Activated gamma-delta T cell (primary cell): ENCODE data around the gene CALB2.
"Not testable (repeated sequence)": the region's sequence is repeated elsewhere in the genome, so short reads cannot be mapped to it uniquely, and the experiment has no call there.

Source experiments
- DNase-seq: peaks from one replicate; lab custom pipeline; 2025; lab: John Stamatoyannopoulos, UW

The CALB2 gene

DNA sequence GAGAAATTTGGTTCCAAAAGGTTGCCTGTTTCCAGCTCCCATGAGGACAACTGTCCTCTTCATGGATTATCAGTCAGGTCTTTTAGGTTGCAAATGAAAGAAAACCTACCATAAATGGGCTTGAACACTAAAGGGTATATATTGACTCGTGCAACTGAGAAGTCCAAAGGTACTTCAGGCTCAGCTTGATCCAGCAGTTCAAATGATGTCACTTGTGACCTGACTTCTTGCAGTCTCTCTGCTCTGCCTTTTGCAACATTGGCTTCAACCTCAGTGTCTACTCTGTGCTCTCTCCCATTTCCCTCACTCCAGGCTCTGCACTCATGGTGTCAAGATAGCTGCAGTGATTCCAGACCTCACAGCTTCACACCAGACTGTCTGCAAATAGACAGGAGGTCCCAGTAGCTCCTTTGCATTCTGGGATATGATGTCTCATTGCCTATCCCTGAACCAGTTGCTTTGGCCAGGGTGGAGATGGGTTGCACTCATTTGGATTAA, 5.5 kb upstream of the CALB2 start:
- no peak for DNase-seq

DNA sequence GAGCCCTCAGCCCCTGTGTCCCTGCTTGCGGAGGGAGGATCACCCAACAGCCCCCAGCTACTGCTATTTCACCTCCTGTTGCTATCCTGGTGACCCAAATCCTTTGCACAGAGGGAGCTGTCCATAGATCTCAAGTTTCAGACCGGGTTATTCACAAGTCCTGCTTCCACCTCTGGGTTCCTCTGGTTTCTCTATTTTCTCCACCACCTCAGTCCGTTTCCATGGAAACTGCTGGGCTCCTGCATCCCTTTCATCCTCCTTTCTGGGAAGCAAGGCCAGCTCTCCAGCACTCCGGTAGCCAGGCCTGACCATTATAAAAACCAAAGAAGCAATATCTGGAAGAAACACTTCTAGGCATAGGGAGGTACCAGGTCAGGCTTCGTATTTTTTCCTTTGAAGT, 4.8 kb upstream of the CALB2 start:
- DNase-seq, result no peak

DNA sequence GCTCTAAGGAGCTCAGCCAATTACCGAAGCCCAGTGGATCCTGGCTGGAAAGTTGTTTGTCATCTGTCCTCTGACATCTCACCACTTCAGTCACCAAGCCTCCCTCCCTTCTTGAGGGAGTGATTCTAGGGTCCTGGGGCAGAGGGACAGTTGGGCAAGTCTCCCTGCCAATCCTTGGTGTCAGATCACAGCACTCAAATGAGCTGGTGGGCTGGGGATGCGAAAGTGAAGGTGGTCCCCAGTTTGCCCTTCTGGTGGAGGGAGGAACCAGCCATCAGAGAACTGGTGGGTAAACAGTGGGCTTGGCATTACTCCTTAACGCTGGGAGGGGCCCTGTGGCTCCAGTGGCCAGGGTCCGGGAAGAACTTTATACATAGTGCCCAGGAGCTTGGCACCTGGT, 4.4 kb upstream of the CALB2 start:
- no peak for DNase-seq

DNA sequence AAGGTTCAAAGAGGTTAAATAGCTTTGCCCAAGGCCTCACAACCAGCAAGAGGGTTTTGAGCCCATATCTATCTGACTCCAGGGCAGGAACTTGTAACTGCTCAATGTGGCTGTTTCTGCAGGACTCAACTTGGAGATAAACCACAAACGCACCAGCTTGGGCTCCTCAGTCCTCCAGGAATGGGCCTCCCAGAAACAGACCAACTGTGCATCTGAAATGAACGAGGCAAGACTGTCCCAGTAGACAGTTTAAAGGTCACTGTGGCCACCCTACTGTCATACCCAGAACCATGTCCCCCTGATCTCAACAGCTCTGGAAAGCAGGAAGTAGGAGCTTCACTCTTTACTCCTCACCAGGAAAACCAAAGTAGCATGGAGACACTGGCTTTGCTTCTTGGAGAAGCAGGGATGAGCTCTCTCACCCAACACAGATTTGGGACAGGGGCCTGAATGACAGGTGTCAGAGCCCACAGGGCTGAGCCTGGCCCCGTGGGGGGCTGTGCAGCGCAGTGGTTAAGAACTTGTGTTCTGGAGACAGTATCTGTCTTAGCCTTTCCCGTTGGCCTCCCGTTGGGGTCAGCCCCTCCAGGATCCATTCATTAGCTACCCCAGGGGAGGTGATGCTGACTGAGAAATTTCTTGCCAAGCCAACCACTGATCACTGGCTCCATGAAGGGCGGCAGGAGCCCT, 2.3 kb upstream of the CALB2 start:
- no peak for DNase-seq

DNA sequence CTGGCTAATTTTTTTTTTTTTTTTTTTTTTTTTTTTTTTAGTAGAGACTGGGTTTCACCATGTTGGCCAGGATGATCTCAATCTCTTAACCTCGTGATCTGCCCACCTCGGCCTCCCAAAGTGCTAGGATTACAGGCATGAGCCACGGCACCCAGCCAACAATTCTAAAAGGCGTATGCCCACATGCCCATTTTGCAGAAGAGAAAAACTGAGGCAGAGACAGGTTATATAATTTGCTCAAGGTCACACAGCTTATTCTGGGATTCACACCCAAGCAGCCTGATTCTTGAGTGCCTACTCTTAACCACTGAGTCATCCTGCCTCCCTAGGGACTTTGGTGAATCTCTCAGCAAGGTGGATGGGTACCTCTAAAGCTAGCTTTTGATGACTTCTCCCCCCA, 1.6 kb upstream of the CALB2 start:
- not testable (repeated sequence) for DNase-seq

DNA sequence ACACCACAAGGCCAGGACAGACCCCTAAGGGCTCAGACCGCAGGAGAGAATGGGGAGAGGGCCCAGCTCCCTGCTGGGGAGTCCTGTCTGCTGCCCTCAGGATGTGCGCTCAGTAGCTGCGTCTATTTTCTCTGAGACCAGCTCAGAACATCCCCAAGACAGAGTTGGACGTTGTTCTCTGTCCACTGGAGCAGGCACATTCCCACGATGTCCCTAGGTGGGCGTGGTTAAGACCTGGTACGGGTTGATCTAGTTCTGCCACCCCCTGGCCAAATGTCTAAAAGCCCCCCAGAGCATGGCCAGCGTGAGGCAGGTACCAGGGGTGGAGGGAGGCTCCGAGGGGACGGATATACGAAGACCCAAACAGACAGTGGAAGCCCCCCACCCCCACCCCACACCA, 842 bp upstream of the CALB2 start:
- no peak for DNase-seq

DNA sequence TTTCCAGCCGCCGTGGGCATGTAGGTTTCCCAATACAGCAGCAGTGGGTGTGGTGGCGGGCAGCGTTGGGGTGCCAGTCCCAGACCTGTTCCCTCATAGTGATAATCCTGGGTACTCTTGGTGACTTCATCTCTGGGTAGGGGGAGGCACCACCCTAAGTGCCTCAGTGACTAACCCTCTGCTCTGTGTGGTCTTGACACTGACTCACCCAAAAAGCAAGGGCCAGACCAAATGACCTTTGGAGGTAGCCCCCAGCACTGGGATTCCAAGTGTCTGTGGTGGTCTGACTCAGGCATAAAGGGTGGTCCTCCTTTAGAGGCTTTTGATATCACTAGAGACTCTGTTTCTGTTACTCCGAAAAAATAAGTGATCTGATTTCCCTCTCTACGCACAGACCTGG, 908 bp downstream of the CALB2 start:
- no peak for DNase-seq

DNA sequence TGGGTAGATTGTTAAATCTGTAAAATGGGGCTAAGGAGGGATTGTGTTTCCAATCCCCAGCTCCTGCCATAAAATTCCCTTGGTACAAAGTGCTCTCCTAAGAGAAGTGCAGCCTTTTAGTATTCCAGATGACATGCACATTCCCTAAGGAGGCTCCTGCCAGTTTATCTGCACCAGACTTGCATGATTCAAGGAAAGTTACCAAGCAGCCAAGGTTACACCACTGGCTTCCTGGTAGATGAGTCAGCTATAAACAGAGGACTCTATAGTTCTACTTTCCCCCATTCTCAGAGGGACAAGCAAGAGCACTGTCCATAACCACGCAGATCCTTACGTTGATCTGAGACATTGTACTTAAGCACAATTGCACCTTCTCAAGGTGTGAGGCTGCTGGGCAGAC, 1.9 kb downstream of the CALB2 start:
- DNase-seq, result no peak

DNA sequence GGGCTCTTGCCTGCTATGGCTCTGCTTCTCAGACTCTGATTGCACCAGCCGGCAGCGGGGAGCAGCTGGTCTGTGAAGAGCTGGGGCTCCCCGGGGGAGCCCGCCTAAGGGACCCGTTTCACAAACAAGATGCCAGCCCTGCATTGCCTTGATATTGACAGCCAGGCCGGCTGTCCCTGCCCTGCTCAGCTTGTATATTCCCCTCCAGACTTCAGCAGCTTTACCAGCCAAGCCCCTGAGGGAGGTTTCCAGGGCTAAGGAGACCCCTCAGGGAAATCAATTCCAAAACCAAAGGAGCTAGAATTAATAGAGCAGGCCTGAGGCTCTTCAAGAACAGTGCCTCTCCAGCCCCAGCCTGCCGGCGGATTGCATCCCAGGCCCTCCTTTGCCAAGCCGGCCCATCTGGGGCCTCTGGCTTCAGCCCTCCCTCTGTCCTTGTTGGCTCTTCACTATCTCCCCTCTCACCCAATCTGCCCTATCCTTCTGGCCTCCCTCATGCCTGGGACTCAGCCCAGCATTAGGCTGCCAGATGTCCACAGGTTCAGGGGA, 5.7 kb downstream of the CALB2 start:
- DNase-seq, result no peak

DNA sequence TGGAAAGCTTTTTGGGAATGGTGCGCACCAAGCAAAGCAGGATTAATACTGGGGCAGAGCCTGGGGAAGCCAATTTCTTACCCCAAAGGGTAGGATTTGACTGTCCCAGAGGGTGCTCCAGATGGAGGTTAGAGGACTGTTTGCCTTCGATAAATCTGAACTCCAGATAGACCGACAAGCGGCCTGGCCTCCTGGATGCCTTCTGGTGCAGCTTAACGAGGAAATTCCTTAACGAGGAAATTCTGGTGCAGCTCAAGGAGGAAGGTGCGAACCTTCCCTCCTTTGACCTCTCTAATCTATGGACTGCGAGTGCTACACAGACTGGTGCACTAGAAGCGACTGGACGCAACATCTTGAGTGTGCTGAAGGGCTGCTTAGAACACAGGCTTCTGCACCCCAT, 6.5 kb downstream of the CALB2 start:
- DNase-seq, result no peak

DNA sequence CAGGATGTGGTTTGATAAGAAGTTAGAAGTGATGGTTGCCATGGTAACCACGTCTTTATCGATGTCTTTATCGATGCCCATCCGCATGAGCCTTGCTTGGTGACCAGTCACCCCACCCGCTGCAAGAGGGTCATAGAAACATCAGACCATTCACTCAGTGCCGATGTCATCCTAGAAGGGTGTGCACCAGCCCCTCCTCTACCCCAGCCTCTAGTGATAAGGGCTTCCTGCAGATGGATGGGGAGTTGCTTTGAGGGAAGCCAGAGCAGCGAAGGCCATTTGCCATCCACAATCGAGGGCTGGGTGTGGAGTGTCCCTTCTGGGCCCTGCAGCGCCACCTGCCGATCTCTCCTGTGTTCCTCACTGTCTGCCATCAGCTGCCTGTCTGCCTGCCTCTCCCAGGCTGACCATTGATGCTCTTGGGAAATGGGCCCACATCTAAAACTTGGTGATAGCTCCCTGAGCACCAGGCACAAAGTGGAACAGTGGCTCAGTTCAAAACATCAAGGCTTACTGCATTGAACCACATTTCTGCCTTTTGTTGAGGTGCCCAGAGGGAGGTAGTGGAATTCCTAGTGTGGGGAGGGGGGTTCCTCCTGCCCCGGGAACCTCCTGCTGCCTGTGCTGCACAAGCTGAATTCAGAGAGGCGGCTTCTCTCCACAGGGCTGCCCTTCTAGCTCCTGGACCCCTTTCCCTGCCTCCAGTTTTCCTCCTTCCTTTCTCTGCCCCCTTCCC, 8.9 kb downstream of the CALB2 start:
- no peak for DNase-seq

DNA sequence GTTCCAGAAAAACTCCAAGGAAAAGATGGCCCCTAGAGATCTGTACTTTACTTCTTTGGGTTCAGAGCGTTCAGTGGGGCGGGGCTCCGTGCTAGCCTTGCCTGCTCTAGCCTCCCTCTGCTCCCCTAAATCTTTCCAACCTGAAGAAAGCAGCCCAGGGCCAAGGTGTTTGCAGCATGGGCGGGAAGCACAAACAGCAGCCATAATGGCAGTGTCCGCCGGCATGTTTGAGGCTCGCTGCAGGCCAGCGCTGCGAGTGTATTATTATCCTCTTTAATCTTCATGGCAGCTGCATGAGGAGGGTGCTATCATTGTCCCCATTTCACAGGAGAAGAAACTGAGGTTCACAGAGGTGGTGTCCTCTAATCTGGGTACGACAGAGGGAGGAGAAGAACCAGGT, 10.4 kb downstream of the CALB2 start:
- DNase-seq, result no peak

DNA sequence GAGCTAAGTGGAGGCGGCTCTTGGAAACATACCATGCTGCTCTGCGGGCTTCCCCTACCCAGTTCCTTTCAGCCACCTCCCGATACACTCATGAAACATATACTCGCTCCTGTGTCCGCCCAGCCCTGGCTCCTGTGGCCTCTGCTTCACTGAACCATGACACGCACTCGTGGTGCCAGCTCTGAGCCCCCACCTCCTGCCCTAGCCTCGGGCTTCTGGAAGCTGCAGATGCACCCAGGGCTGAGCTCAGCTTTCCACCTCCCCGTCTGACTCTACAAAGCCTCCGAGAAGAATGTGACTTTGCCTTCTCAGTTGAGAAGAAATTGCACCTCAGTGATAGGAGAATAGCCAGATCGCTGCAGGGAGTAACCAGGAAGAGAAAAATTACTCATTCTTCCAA, 11.0 kb downstream of the CALB2 start:
- no peak for DNase-seq

DNA sequence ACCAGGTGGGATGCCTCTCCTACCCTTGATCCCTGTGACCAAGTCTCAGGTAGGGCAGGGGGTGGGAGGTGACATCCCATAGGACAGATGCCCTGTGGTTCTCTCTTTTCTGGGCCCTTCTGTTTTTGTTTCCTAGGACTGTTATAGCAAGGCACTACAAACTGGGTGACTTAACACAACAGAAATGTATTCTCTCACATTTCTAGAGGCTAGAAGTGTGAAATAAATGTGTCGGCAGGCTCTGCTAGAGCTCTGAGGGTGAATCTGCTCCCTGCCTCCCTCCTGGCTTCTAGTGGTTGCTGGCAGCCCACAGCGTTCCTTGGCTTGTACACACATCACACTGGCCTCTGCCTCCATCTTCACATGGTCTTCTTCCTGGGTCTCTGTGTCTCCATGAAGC, 12.7 kb downstream of the CALB2 start:
- DNase-seq, result no peak

DNA sequence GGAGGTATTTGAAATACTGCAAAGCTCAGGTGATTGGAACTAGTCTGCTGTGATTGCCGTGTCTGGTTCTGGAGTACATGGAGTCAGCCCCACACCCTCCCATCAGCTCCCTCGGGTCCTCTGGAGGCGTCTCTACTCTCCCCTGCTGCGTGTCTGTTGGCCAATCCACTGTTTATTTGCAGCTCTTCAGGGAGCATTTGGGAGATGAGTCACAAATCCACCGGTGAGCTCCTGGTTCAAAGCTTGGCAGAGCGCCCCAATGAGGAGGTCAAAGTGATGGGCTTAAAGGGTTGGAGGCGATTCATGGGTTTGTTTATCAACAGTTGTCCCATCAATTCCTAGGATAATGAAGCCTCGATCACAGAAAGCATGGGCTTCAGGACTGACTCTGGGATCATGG, 14.6 kb downstream of the CALB2 start:
- DNase-seq, result no peak

DNA sequence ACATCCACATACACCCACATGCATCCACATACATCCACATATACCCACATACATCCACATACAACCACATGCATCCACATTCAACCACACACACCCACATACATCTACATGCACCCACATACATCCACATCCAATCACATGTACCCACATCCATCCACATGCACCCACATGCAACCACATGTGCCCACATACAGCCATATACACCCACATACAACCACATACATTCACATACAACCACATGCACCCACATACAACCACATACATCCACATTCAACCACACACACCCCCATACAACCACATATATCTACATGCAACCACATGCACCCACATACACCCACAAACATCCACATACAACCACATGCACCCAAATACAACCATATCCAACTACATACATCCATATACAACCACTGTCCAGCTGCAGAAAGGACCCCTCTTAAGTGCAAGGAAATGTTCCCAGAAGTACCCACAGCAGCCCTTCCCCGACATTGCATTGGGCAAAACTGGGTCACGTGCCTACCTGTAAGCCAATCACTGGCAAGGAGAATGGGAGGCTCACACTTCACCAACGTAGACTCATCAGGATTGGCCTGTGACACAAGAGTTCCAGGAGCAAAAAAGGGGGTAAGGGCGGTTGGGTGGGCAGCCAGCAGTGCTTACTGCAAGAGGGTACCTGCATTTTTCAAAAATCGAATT, 18.1 kb downstream of the CALB2 start:
- no peak for DNase-seq

DNA sequence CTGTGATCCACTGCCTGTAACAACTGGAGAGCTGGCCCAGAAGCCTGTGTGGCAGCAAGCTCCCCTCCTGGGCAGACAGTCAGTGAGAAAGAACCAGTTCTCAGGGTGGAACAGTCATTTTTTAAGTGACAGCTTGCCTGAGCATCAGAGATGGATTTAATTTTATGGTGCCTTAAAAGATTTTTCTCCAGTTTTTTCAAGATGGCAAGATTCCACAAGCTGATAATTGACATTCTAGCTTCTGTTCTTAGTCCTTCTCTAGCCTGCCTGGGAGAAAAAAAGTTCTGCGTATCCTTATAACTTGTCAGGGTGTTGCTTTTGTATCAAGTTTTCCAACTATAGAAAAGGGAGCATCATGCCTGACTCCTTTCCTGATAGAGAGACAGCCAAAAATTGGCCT, 21.2 kb downstream of the CALB2 start:
- no peak for DNase-seq

DNA sequence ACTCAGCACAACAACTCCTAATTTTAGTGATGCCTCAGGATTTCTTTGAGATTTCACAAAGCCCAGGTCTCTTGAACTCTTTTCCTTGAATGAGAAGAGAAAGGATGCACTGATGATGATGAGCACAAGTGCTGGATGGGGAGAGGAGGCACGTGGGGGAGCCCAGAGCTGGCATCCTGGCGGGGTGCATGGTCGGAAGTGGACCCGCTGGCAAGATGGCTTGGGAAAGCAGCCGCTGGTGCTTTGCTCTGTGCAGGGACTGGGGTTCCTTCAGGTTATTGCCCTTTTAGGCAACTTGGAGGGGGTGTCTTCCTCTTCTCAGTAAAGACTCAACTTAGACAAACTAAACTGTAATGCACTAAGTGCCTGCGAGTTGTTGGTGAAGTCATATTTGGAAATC, 22.3 kb downstream of the CALB2 start:
- no peak for DNase-seq

DNA sequence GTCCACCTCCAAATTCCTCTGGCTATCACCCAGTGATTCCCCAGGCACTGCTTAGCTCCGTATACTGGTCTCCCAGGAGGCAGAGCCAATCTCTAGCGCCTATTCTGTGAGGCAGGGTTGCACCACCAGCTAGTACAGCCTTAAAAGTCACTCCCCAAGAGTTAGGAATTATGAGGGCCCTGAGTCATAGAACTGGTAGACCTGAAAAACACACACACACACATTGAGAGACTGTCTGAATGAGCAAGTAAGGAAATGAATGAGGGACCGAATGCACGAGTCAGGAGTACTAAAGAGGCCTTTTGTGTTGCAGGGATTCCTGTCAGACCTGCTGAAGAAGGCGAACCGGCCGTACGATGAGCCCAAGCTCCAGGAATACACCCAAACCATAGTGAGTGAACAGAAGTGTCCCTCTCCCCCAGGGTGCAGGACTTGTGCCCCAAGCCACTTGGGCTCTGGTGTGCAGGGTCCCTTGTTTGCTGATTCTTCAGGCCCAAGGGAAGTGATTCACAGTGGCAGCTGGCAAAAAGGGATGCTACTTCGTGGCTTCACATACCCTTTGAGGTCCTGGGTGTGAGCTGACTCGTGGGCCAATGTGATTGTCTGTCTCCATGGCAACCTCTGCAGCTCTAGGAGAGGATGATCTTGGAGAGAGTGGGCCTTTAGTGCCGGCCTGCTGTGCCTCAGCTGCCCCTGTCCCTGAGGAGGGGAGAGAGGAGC, 24.7 kb downstream of the CALB2 start:
- no peak for DNase-seq

DNA sequence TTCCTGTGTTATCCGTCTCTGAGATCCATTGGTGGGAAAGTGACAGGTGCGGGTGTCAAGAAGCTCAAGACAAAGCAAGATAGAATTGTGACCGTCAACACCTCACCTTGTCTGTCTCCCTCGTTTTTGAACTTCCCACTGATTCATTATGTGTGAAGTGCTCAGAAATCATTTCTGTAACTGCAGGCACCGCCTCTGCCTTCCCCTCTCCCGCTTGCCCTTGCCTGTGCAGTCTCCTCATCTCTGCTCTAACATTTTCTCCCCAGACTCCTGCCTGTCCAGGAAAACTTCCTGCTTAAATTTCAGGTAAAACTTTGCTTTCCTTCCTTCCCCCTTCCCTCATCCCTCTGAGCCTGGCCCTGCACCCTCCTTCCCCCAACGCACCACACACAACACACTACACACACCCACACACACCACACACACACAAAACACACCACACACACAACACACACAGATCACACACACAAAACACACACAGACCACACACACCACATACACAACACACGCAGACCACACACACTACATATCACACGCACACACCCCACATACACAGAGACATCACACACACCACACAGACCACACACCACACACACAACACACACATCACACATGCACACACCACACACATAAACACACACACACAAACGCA, 25.7 kb downstream of the CALB2 start:
- no peak for DNase-seq

DNA sequence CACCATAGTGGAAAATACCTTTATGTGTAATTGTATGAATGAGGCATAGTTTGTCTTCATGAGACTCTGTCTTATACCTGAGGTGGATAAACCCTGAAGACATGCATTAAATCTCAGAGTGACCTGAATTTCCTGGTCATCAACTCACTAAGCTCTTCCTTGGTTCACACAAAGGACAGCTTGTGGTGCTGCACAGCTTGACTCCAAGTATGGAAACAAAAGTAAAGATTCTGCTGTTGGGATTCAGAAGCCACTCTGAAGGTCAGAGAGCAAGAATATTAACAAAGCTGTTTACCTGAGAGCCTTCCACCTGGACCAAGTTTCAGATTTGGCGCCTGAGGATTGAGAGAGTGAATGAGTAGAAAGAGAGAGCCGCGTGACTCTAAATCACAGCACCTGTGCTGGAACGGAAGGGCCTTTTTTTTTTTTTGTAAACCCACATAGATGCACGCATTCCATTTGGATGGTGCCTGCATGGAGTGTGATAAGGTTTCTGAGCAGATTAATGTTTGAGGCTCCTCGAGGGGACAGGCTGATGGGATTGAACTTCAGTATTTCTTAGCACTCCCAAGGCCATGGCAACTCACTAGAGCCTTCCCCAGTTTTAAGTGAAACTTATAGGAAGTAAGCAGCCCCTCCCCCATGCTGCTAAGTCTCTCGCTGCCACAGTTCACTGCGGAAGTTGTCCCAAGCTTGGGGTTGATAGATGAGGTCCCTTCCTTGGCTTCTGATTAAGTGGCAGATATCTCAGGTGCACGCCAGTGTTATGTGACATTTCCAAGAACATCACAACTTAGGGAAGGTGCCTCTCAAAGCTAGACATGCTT, 28.7 kb downstream of the CALB2 start:
- no peak for DNase-seq
